Epithelial cell of proximal tubule (primary cell): Measurements from ENCODE around the gene ASIC5. TPM values are rescaled to one million over a fixed set of nuclear protein-coding genes. Genes with fewer than 3 reads are reported as not detected.

Experiments
- DNase-seq: peaks from one replicate; pipeline ENCODE4 v3.0.0-alpha.2; 2011; ENCODE audit warnings: low read depth
- H3K4me3 ChIP-seq: 2 replicates; pipeline ENCODE4 v1.5.1; 2011; ENCODE audit warnings: low read depth, mild to moderate bottlenecking, low read length
- CTCF ChIP-seq: conservative IDR thresholded peaks from 2 replicates; pipeline ENCODE4 v1.5.1; 2012; ENCODE audit warnings: low read depth, mild to moderate bottlenecking, low read length
- total RNA-seq: library from RNA; depleted of rRNA; stranded (reverse); fragments of >200 nt; gene quantifications from 2 replicates; pipeline ENCODE4 v1.2.3, GENCODE V29; 2015

Gene ASIC5
- total RNA-seq, 1 donor from 2014 or later, result not detected

GRCh38 chr4:155794589-155795236, 71.4 kb downstream of the ASIC5 start:
- TF ChIP-seq CTCF, result no peak
- DNase-seq, result no peak
- H3K4me3 ChIP-seq, result no peak overlapping the region

- TF ChIP-seq CTCF, result no peak
- DNase-seq, result no peak
- no peak overlapping the region for H3K4me3 ChIP-seq
Observed at GRCh38 chr4:155789982-155790381, 76.1 kb downstream of the ASIC5 start.

GRCh38 chr4:155789391-155789790, 76.7 kb downstream of the ASIC5 start:
- no peak for DNase-seq
- no peak for TF ChIP-seq CTCF
- H3K4me3 ChIP-seq, result no peak overlapping the region

GRCh38 chr4:155787113-155787710, 78.9 kb downstream of the ASIC5 start:
- no peak overlapping the region for H3K4me3 ChIP-seq
- DNase-seq, result peak; percentile 33
- TF ChIP-seq CTCF, result peak; percentile 95

- TF ChIP-seq CTCF, result no peak
- DNase-seq, result no peak
- H3K4me3 ChIP-seq, result no peak overlapping the region
Observed at GRCh38 chr4:155785828-155786227, 80.2 kb downstream of the ASIC5 start.

DNA sequence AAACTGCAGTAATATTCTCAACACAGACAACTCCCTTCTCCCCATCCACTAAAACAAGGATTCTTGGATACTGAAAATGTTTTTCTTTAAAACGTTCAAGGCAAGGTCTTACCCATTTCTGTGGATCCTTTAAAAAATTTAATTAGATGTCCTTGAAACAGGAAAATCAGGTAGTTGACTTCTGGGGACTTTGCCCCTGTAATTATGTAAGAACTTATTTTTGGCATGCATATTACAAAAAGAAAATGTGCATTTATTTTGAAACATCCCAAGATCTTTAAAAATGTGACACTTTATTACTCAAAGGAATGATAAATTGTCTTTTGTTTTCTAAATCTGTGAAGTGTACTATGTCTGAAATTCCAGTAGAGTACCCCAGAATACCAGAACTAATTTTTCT, 81.4 kb downstream of the ASIC5 start:
- TF ChIP-seq CTCF, result no peak
- DNase-seq, result no peak
- no peak overlapping the region for H3K4me3 ChIP-seq
